ENCODE measurements around the gene LCE3D. TPM values are rescaled to one million over a fixed set of nuclear protein-coding genes. Genes with fewer than 3 reads are reported as not detected.

Gene LCE3D
- polyA plus RNA-seq, 3 donors, result not detected

DNA sequence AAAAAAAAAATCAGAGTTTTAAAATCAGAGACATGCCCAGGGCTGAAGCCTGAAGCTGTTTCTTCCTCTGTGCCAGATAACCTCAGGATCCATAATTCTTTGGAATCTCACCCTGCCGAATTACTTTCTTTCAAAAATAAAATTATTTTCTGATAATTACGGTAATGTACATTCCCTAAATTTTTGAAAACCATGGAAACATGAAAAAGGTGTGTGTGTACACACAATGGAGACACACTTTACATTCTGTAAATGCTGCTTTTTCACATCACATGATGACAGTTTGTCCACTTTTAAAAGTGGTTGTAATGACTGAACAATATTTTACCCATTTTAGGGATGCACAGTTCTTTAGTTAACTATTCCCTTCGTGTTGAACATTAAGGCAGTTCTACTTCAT lies 44.5 kb downstream of the LCE3D start:
- no peak for DNase-seq
- no peak overlapping the region for H2AFZ ChIP-seq (ENCODE audit: insufficient read depth, low read depth, low read length, poor library complexity, severe bottlenecking)
- no peaks in the 10 kb centered on the region for H3K4me1 ChIP-seq (ENCODE audit: control insufficient read depth in 1 of 2, insufficient read depth in 2 of 2, low read length in 2 of 2)
- H3K36me3 ChIP-seq (replicated peaks in 1 of 2; ENCODE audit: control insufficient read depth in 1 of 2, insufficient read depth in 2 of 2, low read length in 2 of 2), result no peaks in the 10 kb centered on the region
- no peaks in the 10 kb centered on the region for H4K20me1 ChIP-seq (ENCODE audit: insufficient read depth, low read length)
- no peak overlapping the region for H3K4me3 Mint-ChIP-seq
- H3K36me3 Mint-ChIP-seq, result no peaks in the 10 kb centered on the region
- WGBS (ENCODE audit: insufficient coverage), result no CpG with 5 or more reads among the region's 3 CpGs
- peaks cover 6 to 9% (median 9%) of the 10 kb centered on the region in 3 donors for H3K27me3 Mint-ChIP-seq (ENCODE audit: low read depth in 3 of 3)
- no peaks in the 10 kb centered on the region for H3K79me2 ChIP-seq (ENCODE audit: insufficient read depth, low read length)
- H3K9ac ChIP-seq (ENCODE audit: insufficient read depth, low read length, poor library complexity, severe bottlenecking), result no peak overlapping the region
- no peak overlapping the region for H3K27ac Mint-ChIP-seq
- no peaks in the 10 kb centered on the region for H3K4me1 Mint-ChIP-seq
- intact Hi-C loops (cut with micrococcal nuclease), result loop anchor here in 1 of 2 donors (5.0 kb wide), 1 partner anchor 48 kb away; no protein-coding TSS in a partner anchor
- peaks cover 0 to 5% (median 3%) of the 10 kb centered on the region in 7 donors for H3K9me3 Mint-ChIP-seq
- H3K4me2 ChIP-seq (replicated peaks; ENCODE audit: extremely low read depth, low read length, poor library complexity, severe bottlenecking), result no peak overlapping the region
- peaks cover 0 to 2% of the 10 kb centered on the region in 2 donors for H3K27me3 ChIP-seq (ENCODE audit: control insufficient read depth in 2 of 2, insufficient read depth in 2 of 2, low read length in 2 of 2)
- TF ChIP-seq, protein P1, sequence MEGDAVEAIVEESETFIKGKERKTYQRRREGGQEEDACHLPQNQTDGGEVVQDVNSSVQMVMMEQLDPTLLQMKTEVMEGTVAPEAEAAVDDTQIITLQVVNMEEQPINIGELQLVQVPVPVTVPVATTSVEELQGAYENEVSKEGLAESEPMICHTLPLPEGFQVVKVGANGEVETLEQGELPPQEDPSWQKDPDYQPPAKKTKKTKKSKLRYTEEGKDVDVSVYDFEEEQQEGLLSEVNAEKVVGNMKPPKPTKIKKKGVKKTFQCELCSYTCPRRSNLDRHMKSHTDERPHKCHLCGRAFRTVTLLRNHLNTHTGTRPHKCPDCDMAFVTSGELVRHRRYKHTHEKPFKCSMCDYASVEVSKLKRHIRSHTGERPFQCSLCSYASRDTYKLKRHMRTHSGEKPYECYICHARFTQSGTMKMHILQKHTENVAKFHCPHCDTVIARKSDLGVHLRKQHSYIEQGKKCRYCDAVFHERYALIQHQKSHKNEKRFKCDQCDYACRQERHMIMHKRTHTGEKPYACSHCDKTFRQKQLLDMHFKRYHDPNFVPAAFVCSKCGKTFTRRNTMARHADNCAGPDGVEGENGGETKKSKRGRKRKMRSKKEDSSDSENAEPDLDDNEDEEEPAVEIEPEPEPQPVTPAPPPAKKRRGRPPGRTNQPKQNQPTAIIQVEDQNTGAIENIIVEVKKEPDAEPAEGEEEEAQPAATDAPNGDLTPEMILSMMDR (IDR thresholded peaks at IDR 0.05), result no peak
- no peak overlapping the region for H3K27ac ChIP-seq (ENCODE audit: low read depth in 1 of 2, low read length in 2 of 2)
- H3K4me3 ChIP-seq (replicated peaks in 1 of 3; ENCODE audit: low read depth in 2 of 3, low read length in 3 of 3), result no peak overlapping the region
- H3K9me3 ChIP-seq (replicated peaks in 1 of 2; ENCODE audit: control insufficient read depth in 1 of 2, insufficient read depth in 1 of 2, low read length in 2 of 2), result no peaks in the 10 kb centered on the region

DNA sequence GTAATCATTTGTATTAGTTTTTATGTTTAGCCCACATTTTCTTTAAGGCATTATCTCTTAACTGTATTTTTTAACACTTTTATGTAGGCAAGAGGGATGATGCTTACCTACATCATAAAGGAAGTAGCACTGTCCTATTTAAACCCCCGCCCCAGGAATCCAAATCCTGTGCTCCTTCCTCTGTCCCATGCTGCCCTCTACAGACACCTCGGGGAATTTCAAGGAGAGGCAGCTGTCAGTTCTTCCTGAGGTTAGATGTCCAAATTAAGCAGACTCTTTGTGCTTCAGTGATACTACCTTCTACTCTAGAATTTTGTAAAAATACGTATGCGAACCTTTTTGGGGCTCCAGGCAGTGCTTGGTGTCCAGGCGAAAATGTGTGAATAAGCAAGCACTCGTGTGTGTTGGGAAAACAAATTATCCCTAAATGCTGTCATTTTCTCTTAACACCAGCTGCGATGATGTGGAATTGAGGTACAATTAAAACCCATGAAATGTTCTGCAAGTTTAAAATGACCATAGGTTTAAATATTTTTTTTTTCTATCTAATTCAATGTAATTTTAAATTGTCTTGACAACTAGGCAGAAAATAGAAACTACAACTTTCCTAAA lies 46.9 kb downstream of the LCE3D start:
- Histone ChIP-seq H3K27me3 (ENCODE audit: control insufficient read depth in 2 of 2, insufficient read depth in 2 of 2, low read length in 2 of 2) (peaks cover 0 to 2% of the 10 kb centered on the region in 2 donors), H3K79me2 (ENCODE audit: insufficient read depth, low read length) (no peaks in the 10 kb centered on the region), H3K36me3 (replicated peaks in 1 of 2; ENCODE audit: control insufficient read depth in 1 of 2, insufficient read depth in 2 of 2, low read length in 2 of 2) (no peaks in the 10 kb centered on the region), H4K20me1 (ENCODE audit: insufficient read depth, low read length) (no peaks in the 10 kb centered on the region), H3K4me3 (replicated peaks in 1 of 3; ENCODE audit: low read depth in 2 of 3, low read length in 3 of 3) (no peak overlapping the region), H3K9me3 (replicated peaks in 1 of 2; ENCODE audit: control insufficient read depth in 1 of 2, insufficient read depth in 1 of 2, low read length in 2 of 2) (no peaks in the 10 kb centered on the region), H3K4me1 (ENCODE audit: control insufficient read depth in 1 of 2, insufficient read depth in 2 of 2, low read length in 2 of 2) (no peaks in the 10 kb centered on the region), H3K4me2 (replicated peaks; ENCODE audit: extremely low read depth, low read length, poor library complexity, severe bottlenecking) (no peak overlapping the region), H2AFZ (ENCODE audit: insufficient read depth, low read depth, low read length, poor library complexity, severe bottlenecking) (no peak overlapping the region), H3K27ac (ENCODE audit: low read depth in 1 of 2, low read length in 2 of 2) (no peak overlapping the region), H3K9ac (ENCODE audit: insufficient read depth, low read length, poor library complexity, severe bottlenecking) (no peak overlapping the region)
- no peak overlapping the region for H3K27ac Mint-ChIP-seq
- H3K9me3 Mint-ChIP-seq, result peaks cover 0 to 6% (median 2%) of the 10 kb centered on the region in 7 donors
- intact Hi-C loops (cut with micrococcal nuclease), result loop anchor here in 1 of 2 donors (2.0 kb wide), 1 partner anchor 37 kb away; no protein-coding TSS in a partner anchor
- H3K4me3 Mint-ChIP-seq, result no peak overlapping the region
- WGBS (ENCODE audit: insufficient coverage), result 5% methylated on average over 2 of the region's 7 CpGs
- peak; percentile 22 to 51 (median 39) for DNase-seq
- TF ChIP-seq, protein P1 (IDR thresholded peaks at IDR 0.05), result peak; percentile 80
- H3K36me3 Mint-ChIP-seq, result no peaks in the 10 kb centered on the region
- H3K27me3 Mint-ChIP-seq (ENCODE audit: low read depth in 3 of 3), result peaks cover 3 to 9% (median 8%) of the 10 kb centered on the region in 3 donors
- H3K4me1 Mint-ChIP-seq, result no peaks in the 10 kb centered on the region

Small RNA genes within 50 kb of the gene (small RNA-seq; reads per million reads assigned to genes)
- gene LCE3A (ENCODE audit: insufficient read length, low read depth) (not detected), gene LCE3B (ENCODE audit: insufficient read length, low read depth) (not detected)

Other genes starting within 250 kb of the LCE3D start
- not detected for gene FLG2, start 220.5 kb downstream of the LCE3D start, polyA plus RNA-seq
- gene CRNN, start 166.3 kb downstream of the LCE3D start, polyA plus RNA-seq, result not detected
- not detected for gene LCE5A, start 69.7 kb downstream of the LCE3D start, polyA plus RNA-seq
- gene CRCT1, start 66.0 kb downstream of the LCE3D start, polyA plus RNA-seq, result not detected
- not detected for gene LCE3E, start 13.7 kb downstream of the LCE3D start, polyA plus RNA-seq
- not detected for gene LCE3C, start 19.7 kb upstream of the LCE3D start, polyA plus RNA-seq
- gene LCE3B, start 33.3 kb upstream of the LCE3D start, polyA plus RNA-seq, result not detected
- not detected for gene LCE3A, start 42.6 kb upstream of the LCE3D start, polyA plus RNA-seq
- gene LCE2D, start 82.9 kb upstream of the LCE3D start, polyA plus RNA-seq, result not detected
- not detected for gene LCE2C, start 94.8 kb upstream of the LCE3D start, polyA plus RNA-seq
- not detected for gene LCE2B, start 105.6 kb upstream of the LCE3D start, polyA plus RNA-seq
- gene LCE2A, start 117.8 kb upstream of the LCE3D start, polyA plus RNA-seq, result not detected
- gene LCE4A, start 127.6 kb upstream of the LCE3D start, polyA plus RNA-seq, result not detected
- not detected for gene KPRP, start 177.5 kb upstream of the LCE3D start, polyA plus RNA-seq
- gene LCE1F, start 194.6 kb upstream of the LCE3D start, polyA plus RNA-seq, result not detected
- not detected for gene LCE1E, start 205.7 kb upstream of the LCE3D start, polyA plus RNA-seq
- not detected for gene LCE1D, start 216.2 kb upstream of the LCE3D start, polyA plus RNA-seq
- not detected for gene LCE1C, start 226.1 kb upstream of the LCE3D start, polyA plus RNA-seq
- not detected for gene LCE1B, start 231.5 kb upstream of the LCE3D start, polyA plus RNA-seq
- not detected for gene LCE1A, start 247.0 kb upstream of the LCE3D start, polyA plus RNA-seq

Data from CD14-positive monocyte (primary cell).